ENCODE data around the gene CSE1L. TPM values are rescaled to one million over a fixed set of nuclear protein-coding genes. Genes with fewer than 3 reads are reported as not detected.
"Not testable (repeated sequence)": the region's sequence is repeated elsewhere in the genome, so short reads cannot be mapped to it uniquely, and the experiment has no call there.

The CSE1L gene
- total RNA-seq, 1 donor from 2014 or later = 79.6 TPM

GRCh38 chr20:49100972-49101371, 54.9 kb downstream of the CSE1L start:
- Mint-ChIP-seq H3K36me3 (peaks cover 56% of the 10 kb centered on the region), H3K4me1 (no peaks in the 10 kb centered on the region), H3K27me3 (ENCODE audit: low read depth) (no peaks in the 10 kb centered on the region), H3K9me3 (no peaks in the 10 kb centered on the region), H3K27ac (no peak overlapping the region), H3K4me3 (no peak overlapping the region)
- no peak for TF ChIP-seq CTCF (IDR thresholded peaks at IDR 0.05; ENCODE audit: unreplicated experiment)
- no peak for DNase-seq (ENCODE audit: low spot score in 2 of 2, unreplicated experiment in 2 of 2)

GRCh38 chr20:49103019-49103418, 56.9 kb downstream of the CSE1L start:
- H3K36me3 Mint-ChIP-seq = peaks cover 42% of the 10 kb centered on the region

GRCh38 chr20:49103647-49104364, 57.7 kb downstream of the CSE1L start:
- Mint-ChIP-seq H3K4me3 (no peak overlapping the region), H3K36me3 (peaks cover 40% of the 10 kb centered on the region), H3K27ac (peak overlapping the region; percentile 24), H3K9me3 (peaks cover 5% of the 10 kb centered on the region), H3K4me1 (no peaks in the 10 kb centered on the region), H3K27me3 (ENCODE audit: low read depth) (no peaks in the 10 kb centered on the region)
- no peak for TF ChIP-seq CTCF (IDR thresholded peaks at IDR 0.05; ENCODE audit: unreplicated experiment)
- DNase-seq (ENCODE audit: low spot score in 2 of 2, unreplicated experiment in 2 of 2) = no peak

More at GRCh38 chr20:49103019-49103418, 56.9 kb downstream of the CSE1L start:
- no peaks in the 10 kb centered on the region for H3K4me1 Mint-ChIP-seq
- no peaks in the 10 kb centered on the region for H3K9me3 Mint-ChIP-seq
- no peak for TF ChIP-seq CTCF (IDR thresholded peaks at IDR 0.05; ENCODE audit: unreplicated experiment)
- H3K4me3 Mint-ChIP-seq = no peak overlapping the region
- H3K27me3 Mint-ChIP-seq (ENCODE audit: low read depth) = no peaks in the 10 kb centered on the region
- no peak for DNase-seq (ENCODE audit: low spot score in 2 of 2, unreplicated experiment in 2 of 2)
- no peak overlapping the region for H3K27ac Mint-ChIP-seq

- no peaks in the 10 kb centered on the region for H3K27me3 Mint-ChIP-seq (ENCODE audit: low read depth)
- DNase-seq (ENCODE audit: low spot score in 2 of 2, unreplicated experiment in 2 of 2) = no peak
- peaks cover 6% of the 10 kb centered on the region for H3K9me3 Mint-ChIP-seq
- H3K4me3 Mint-ChIP-seq = no peak overlapping the region
- TF ChIP-seq CTCF (IDR thresholded peaks at IDR 0.05; ENCODE audit: unreplicated experiment) = no peak
- peaks cover 40% of the 10 kb centered on the region for H3K36me3 Mint-ChIP-seq
- no peak overlapping the region for H3K27ac Mint-ChIP-seq
- no peaks in the 10 kb centered on the region for H3K4me1 Mint-ChIP-seq
These were observed 58.2 kb downstream of the CSE1L start for GRCh38 chr20:49104365-49104648.

GRCh38 chr20:49104979-49105547, 59.0 kb downstream of the CSE1L start:
- H3K27ac Mint-ChIP-seq; H3K4me1 Mint-ChIP-seq; H3K9me3 Mint-ChIP-seq; DNase-seq (ENCODE audit: low spot score in 2 of 2, unreplicated experiment in 2 of 2); H3K27me3 Mint-ChIP-seq (ENCODE audit: low read depth); H3K4me3 Mint-ChIP-seq: not testable (repeated sequence)
- peaks cover 41% of the 10 kb centered on the region for H3K36me3 Mint-ChIP-seq

- no peak for TF ChIP-seq CTCF (IDR thresholded peaks at IDR 0.05; ENCODE audit: unreplicated experiment)
- Mint-ChIP-seq H3K4me1 (no peaks in the 10 kb centered on the region), H3K36me3 (peaks cover 46% of the 10 kb centered on the region), H3K27me3 (ENCODE audit: low read depth) (no peaks in the 10 kb centered on the region), H3K4me3 (no peak overlapping the region), H3K27ac (no peak overlapping the region), H3K9me3 (peaks cover 9% of the 10 kb centered on the region)
- no peak for DNase-seq (ENCODE audit: low spot score in 2 of 2, unreplicated experiment in 2 of 2)
These were observed 60.2 kb downstream of the CSE1L start for GRCh38 chr20:49106328-49106727.

Data from mesothelial cell of epicardium (in vitro differentiated cells).